ENCODE data around the gene EXOG.

Gene EXOG

GRCh38 chr3:38515367-38515766 is 19.2 kb downstream of the EXOG start:
- no peak for DNase-seq

GRCh38 chr3:38516669-38517068 is 20.5 kb downstream of the EXOG start:
- DNase-seq = no peak

- no peak for DNase-seq
Measured at GRCh38 chr3:38519000-38519399, 22.9 kb downstream of the EXOG start.

GRCh38 chr3:38519651-38520050 is 23.5 kb downstream of the EXOG start:
- DNase-seq = no peak

- DNase-seq = no peak
Measured at GRCh38 chr3:38521391-38521987, 25.3 kb downstream of the EXOG start.

GRCh38 chr3:38522002-38522401 is 25.9 kb downstream of the EXOG start:
- DNase-seq = no peak

- DNase-seq = no peak
Measured at GRCh38 chr3:38524141-38524739, 28.1 kb downstream of the EXOG start.

- DNase-seq = no peak
Measured at GRCh38 chr3:38526792-38527191, 30.7 kb downstream of the EXOG start.

- no peak for DNase-seq
Measured at GRCh38 chr3:38528457-38528856, 32.3 kb downstream of the EXOG start.

GRCh38 chr3:38532529-38532928 is 36.4 kb downstream of the EXOG start:
- DNase-seq = no peak

GRCh38 chr3:38533285-38533976 is 37.3 kb downstream of the EXOG start:
- no peak for DNase-seq

GRCh38 chr3:38534180-38534579 is 38.0 kb downstream of the EXOG start:
- DNase-seq = no peak

- no peak for DNase-seq
Measured at GRCh38 chr3:38534604-38535003, 38.5 kb downstream of the EXOG start.

GRCh38 chr3:38536671-38537070 is 40.5 kb downstream of the EXOG start:
- no peak for DNase-seq

- no peak for DNase-seq
Measured at GRCh38 chr3:38538773-38539353, 42.7 kb downstream of the EXOG start.

- no peak for DNase-seq
Measured at GRCh38 chr3:38541806-38542205, 45.7 kb downstream of the EXOG start.

GRCh38 chr3:38542401-38543298 is 46.5 kb downstream of the EXOG start:
- DNase-seq = no peak

GRCh38 chr3:38543586-38543985 is 47.4 kb downstream of the EXOG start:
- DNase-seq = no peak

- no peak for DNase-seq
Measured at GRCh38 chr3:38544926-38545325, 48.8 kb downstream of the EXOG start.

- DNase-seq = no peak
Measured at GRCh38 chr3:38545550-38545949, 49.4 kb downstream of the EXOG start.

- DNase-seq = no peak
Measured at GRCh38 chr3:38545983-38546382, 49.8 kb downstream of the EXOG start.

- no peak for DNase-seq
Measured at GRCh38 chr3:38548154-38548931, 52.2 kb downstream of the EXOG start.

Data from DMS79 (cell line).